Fibroblast of skin of back (primary cell): ENCODE results near the gene CCM2.
"Not testable (repeated sequence)": the region's sequence is repeated elsewhere in the genome, so short reads cannot be mapped to it uniquely, and the experiment has no call there.

Experiments used
- DNase-seq: peaks from one replicate; pipeline ENCODE4 v3.0.0-alpha.2; 2013

The CCM2 gene

GRCh38 chr7:44982535-44982923 is 17.5 kb upstream of the CCM2 start:
- DNase-seq, result no peak

GRCh38 chr7:44982970-44983369 is 17.0 kb upstream of the CCM2 start:
- DNase-seq, result no peak

DNA sequence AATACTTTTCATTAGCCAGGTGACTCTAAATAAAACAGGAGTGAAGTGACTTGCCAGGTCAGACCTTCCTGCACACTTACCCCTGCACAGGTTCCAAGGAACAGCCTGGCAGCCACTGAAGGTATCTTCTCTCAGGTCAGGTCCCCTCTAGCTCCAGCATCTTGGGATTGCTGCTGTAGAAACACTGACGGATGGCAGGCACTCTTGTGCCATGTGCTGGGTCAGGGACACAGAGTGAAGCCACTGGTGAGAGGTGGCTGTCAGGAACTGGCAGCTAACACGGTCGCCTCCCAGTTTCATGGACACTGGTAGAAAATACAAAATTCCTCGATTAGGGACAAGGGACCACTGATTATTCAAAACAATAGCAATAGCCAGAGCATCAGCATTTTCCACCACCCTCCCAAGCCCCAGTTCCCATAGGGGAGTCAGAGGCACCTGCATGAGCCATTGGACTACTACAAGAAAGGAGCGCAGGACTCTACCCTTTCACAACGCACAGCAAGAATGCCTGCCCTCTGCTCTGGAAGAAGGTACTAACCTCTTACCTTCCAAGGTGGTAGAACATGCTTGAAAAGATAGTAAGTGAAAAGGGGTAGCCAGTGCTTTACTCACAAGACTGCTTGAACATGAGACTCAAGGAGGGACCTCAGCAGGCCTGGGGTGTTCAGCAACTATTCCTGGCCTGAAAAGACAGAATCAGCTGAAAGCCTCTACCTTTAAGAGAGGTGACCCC is 16.1 kb upstream of the CCM2 start:
- no peak for DNase-seq

- no peak for DNase-seq
Measured at GRCh38 chr7:44984478-44984758, 15.6 kb upstream of the CCM2 start.

GRCh38 chr7:44985033-44985695 is 14.8 kb upstream of the CCM2 start:
- DNase-seq, result no peak

- no peak for DNase-seq
Measured at GRCh38 chr7:44985900-44986217, 14.1 kb upstream of the CCM2 start.

- DNase-seq, result peak; percentile 92
Measured at GRCh38 chr7:44986218-44987053, 13.6 kb upstream of the CCM2 start.

DNA sequence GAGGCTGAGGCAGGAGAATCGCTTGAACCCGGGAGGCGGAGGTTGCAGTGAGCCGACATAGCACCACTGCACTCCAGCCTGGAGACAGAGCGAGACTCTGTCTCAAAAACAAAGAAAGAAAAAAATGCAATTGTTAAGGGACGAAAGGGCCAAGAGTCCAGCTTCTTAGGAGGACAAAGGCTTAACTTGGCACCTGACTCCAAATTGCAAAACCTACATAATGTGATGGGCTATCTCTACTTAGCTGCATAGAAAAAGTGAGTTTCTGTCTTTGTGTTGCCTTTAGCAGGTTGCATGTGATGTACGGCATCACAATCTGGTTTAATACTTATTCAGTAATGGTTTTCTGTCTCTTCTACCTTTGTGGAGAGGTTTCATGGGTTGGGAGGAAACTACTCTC is 12.5 kb upstream of the CCM2 start:
- no peak for DNase-seq

GRCh38 chr7:44987996-44988395 is 12.0 kb upstream of the CCM2 start:
- DNase-seq, result no peak

DNA sequence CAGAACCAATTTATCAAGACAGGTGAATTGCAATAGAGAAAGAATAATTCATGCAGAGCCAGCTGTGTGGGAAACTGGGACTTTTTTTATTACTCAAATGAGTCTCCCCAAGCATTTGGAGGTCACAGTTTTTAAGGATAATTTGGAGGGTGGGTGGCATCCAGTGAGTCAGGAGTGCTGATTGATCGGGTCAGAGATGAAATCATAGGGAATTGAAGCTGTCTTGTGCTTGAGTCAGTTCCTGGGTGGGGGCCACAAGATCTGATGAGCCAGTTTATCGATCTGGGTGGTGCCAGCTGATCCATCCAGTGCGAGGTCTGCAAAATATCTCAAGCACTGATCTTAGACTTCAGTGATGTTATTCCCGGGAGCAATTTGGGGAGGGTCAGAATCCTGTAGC is 11.3 kb upstream of the CCM2 start:
- DNase-seq, result no peak

DNA sequence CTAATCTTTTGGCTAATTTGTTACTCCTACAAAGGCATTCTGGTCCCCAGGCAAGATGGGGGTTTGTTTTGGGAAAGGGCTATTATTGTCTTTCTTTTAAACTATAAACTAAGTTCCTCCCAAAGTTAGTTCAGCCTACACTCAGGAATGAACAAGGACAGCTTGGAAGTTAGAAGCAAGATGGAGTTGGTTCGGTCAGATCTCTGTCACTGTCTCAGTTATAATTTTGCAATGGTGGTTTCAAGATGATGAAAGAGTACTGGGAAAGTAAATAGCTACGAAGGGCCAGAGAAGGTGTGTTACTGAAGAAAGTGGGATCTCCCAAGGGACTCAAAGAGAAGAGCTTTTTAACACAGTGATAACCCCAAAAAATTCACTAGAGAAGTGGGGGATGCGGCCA is 10.9 kb upstream of the CCM2 start:
- no peak for DNase-seq

DNA sequence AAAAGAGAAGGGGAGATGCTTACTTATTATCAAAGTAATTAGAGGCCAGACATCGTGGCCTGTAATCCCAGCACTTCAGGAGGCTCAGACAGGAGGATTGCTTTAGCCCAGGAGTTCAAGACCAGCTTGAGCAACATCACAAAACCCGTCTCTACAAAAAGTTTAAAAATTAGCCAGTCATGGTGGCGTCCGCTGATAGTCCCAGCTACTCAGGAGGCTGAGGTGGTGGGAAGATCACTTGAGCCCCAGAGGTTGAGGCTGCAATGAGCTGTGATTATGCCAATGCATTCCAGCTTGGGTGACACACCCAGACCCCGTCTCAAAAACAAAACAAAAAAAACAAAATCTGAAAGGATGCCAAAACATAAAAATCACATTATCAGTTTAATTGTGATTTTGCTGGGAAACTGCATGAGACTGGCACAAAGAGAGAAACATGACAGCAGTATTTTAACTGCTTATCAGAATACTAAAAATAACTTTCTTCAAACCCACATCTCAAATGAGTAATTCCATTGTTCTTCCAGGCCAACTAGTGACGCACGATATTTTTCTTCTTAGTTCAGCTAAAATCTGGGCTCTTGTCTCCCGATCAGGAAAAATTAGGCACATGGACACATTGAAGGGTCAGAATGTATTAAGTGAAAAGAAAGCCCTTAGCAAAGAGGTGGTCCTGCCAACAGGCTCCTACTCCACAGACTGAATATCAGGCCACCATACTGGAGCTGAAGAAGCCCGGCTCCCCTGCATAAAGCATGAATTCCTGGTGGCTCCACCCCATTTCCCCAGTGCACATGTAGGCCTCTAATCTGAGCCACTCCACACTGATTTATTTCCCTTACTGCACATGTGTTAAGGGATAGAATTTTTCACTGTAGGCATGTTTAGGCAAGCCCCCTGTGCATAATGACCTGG is 9.6 kb upstream of the CCM2 start:
- DNase-seq, result peak; percentile 63

GRCh38 chr7:44992004-44992795 is 7.8 kb upstream of the CCM2 start:
- DNase-seq, result not testable (repeated sequence)

- no peak for DNase-seq
Measured at GRCh38 chr7:44994877-44995554, 5.0 kb upstream of the CCM2 start.

DNA sequence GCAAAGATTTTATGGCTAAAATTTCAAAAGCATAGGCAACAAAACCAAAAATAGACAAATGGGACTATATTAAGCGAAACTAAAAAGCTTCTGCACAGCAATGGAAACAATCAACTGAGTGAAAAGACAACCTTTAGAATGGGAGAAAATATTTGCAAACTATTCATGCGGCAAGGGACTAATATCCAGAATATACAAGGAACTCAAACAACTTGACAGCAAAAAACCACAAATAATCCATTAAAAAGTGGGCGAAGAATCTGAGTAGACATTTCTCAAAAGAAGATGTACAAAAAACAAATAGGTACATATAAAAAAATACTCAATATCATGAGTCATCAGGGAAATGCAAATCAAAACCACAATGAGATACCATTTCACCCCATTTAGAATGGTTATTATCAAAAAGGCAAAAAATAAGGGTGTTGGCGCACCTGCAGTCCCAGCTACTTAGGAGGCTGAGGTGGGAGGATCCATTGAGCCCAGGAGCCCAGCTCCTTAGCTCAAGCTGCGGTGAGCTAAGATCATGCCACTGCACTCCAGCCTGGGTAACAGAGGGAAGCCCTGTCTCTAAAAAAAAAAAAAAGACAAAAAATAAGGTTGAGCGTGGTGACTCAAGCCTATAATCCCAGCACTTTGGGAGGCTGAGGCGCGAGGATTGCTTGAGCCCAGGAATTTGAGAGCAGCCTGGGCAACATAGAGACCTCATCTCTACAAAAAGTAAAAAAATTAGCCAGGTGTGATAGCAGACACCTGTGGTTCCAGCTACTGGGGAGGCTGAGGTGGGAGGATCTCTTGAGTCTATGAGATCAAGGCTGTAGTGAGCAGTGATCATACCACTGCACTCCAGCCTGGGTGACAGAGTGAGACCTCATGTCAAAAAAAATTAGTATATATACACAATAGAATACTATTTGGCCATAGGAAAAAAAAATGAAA is 4.2 kb upstream of the CCM2 start:
- no peak for DNase-seq

DNA sequence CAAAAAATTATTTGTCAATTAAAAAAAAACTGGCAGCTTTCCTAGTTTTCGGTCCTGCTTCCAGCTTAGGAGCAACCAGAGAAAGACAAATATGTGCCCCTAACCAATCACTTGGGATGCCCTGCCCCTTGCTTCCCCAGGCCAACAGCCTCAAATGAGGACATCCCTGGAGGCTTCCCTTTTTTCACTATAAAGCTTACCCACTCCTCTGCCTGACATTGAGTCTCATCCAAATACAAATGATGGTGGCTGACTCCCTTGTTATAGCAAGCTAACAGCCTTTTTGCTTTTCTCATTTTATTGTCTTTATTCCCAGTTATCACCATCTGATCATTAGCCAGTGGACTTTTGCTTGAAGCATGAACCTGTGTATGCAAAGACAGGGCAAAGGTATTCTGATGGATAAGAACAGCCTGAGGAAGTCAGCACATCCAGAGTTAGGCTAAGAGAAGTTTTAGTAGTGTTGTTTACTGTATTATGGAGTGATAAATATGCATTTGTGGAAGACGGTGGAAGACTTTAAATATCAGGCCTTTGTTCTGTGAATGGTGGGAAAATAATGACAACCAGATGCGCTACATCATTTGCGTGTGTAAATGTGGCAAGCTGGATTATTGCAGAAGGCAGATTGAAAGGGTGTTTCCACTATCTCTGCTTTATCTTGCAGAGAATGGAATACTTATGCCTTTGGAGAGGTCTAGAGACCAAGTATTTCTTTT is 1.7 kb upstream of the CCM2 start:
- DNase-seq, result no peak

DNA sequence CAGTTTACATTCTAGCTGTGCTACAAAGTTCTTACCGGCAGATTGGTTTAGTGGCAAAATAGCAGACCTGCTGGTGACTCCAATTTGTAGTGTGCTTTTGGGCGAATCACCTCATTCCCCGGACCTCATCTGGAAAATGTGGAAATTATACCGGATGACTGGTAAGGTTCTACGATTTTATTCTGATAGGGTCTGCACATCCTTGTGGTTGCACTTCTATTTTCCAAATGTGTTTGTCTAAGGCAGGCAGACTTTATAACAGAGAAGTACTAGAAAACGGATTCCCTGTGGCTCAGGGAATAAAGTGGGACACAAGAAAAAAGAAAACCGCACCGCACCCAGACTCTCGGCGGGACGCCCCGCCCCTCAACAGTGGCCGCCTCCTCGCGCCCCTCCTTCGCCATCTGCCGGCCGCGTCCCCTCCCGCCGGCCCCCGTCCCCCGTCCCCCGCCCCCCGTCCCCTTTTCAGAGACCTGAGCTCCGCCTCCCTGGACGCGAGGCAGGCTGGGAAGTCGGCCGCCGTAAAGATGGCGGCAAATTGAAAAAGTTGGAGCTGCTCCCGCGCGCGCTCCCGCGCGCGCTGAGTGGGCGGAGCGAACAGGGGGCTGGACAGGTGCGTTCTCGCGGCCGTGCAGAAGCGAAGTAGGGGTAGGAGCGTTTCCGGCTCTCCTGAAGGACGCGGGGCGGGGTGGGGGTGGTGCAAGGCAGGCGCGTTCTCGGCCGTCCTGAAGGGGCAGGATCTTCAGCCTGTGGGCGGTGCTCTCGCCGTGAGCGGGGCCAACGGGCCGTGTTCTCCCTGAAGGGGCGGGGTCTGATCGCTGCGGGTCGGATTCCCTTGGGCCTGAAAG is 532 bp upstream of the CCM2 start:
- DNase-seq, result peak; percentile 99

GRCh38 chr7:45001138-45001694 is 1.2 kb downstream of the CCM2 start:
- DNase-seq, result no peak
